Neural cell (in vitro differentiated cells): ENCODE results near the gene USP7. TPM values are rescaled to one million over a fixed set of nuclear protein-coding genes. Genes with fewer than 3 reads are reported as not detected.

ENCODE experiments used
- H2AFZ ChIP-seq: fragments of 200-600, 300-800 bp; sonication (generic), shearing (Covaris generic); 2 replicates; pipeline ENCODE4 v1.6.0; 2014; ENCODE audit warnings: low read depth, mild to moderate bottlenecking, antibody characterized with exemption, low read length, moderate library complexity
- H3F3A ChIP-seq: fragments of 200-600 bp; shearing (Covaris generic); 2 replicates; pipeline ENCODE4 v1.6.1; 2016; ENCODE audit warnings: mild to moderate bottlenecking, moderate library complexity, mixed read lengths, antibody characterized with exemption, low read length; ENCODE audit not compliant: insufficient read depth, poor library complexity, severe bottlenecking
- H3K27ac ChIP-seq: fragments of 200-600, 300-800 bp; sonication (generic), shearing (Covaris generic); 2 replicates; pipeline ENCODE4 v1.5.1; 2014; ENCODE audit warnings: mild to moderate bottlenecking, low read length, moderate library complexity
- H3K27me3 ChIP-seq: fragments of 300-800, 200-600 bp; sonication (generic), shearing (Covaris generic); 2 replicates; pipeline ENCODE4 v1.6.0; 2014; ENCODE audit warnings: mild to moderate bottlenecking, low read depth, low read length, moderate library complexity; ENCODE audit not compliant: insufficient read depth
- H3K36me3 ChIP-seq: fragments of 300-800, 200-600 bp; sonication (generic), shearing (Covaris generic); 2 replicates; pipeline ENCODE4 v1.5.1; 2014; ENCODE audit warnings: mild to moderate bottlenecking, antibody characterized with exemption, low read length, moderate library complexity; ENCODE audit not compliant: insufficient read depth
- H3K4me2 ChIP-seq: fragments of 300-800, 200-600 bp; sonication (generic), shearing (Covaris generic); 2 replicates; pipeline ENCODE4 v1.6.0; 2014; ENCODE audit warnings: mild to moderate bottlenecking, low read length
- H3K4me3 ChIP-seq: fragments of 300-800, 200-600 bp; sonication (generic), shearing (Covaris generic); 2 replicates; pipeline ENCODE4 v1.5.1; 2014; ENCODE audit warnings: mild to moderate bottlenecking, low read length, moderate library complexity
- H3K79me2 ChIP-seq: fragments of 200-600 bp; shearing (Covaris generic); replicated peaks from 2 replicates; pipeline ENCODE4 v1.6.0; 2014; ENCODE audit warnings: mild to moderate bottlenecking, low read length, moderate library complexity; ENCODE audit not compliant: insufficient read depth
- H3K9ac ChIP-seq: fragments of 300-800, 200-600 bp; sonication (generic), shearing (Covaris generic); 2 replicates; pipeline ENCODE4 v1.6.1; 2016; ENCODE audit warnings: mild to moderate bottlenecking, low read length, mixed read lengths
- H3K9me2 ChIP-seq: fragments of 200-600 bp; shearing (Covaris generic); 2 replicates; pipeline ENCODE4 v1.6.1; 2016; ENCODE audit warnings: mild to moderate bottlenecking, low read length, mixed read lengths; ENCODE audit not compliant: insufficient read depth
- H3K9me3 ChIP-seq: fragments of 200-600, 300-800 bp; sonication (generic), shearing (Covaris generic); 2 replicates; pipeline ENCODE4 v1.6.1; 2016; ENCODE audit warnings: mild to moderate bottlenecking, mixed run types, low read length, moderate library complexity, mixed read lengths
- H4K20me1 ChIP-seq: fragments of 200-600 bp; shearing (Covaris generic); 2 replicates; pipeline ENCODE4 v1.6.1; 2016; ENCODE audit warnings: mild to moderate bottlenecking, mixed run types; ENCODE audit not compliant: insufficient read depth
- CTCF ChIP-seq: fragments of 450-650 bp; IDR thresholded peaks from 2 replicates; pipeline ENCODE4 v1.5.1; 2014; ENCODE audit warnings: antibody characterized with exemption, mild to moderate bottlenecking, moderate library complexity; ENCODE audit not compliant: poor library complexity, severe bottlenecking
- EP300 ChIP-seq: fragments of 450-650 bp; conservative IDR thresholded peaks from 2 replicates; pipeline ENCODE4 v1.6.1; 2014; ENCODE audit warnings: antibody characterized with exemption, mild to moderate bottlenecking, moderate library complexity; ENCODE audit not compliant: poor library complexity, severe bottlenecking
- EZH2 ChIP-seq: fragments of 200-600, 300-800 bp; shearing (Covaris generic), sonication (generic); IDR thresholded peaks from 2 replicates; pipeline ENCODE4 v1.6.1; 2014; ENCODE audit warnings: antibody characterized with exemption, low read length, borderline replicate concordance, mild to moderate bottlenecking; ENCODE audit not compliant: insufficient read depth, poor library complexity, severe bottlenecking
- MXI1 ChIP-seq: fragments of 450-650 bp; conservative IDR thresholded peaks from 2 replicates; pipeline ENCODE4 v1.6.1; 2014; ENCODE audit warnings: antibody characterized with exemption, mild to moderate bottlenecking; ENCODE audit not compliant: poor library complexity, severe bottlenecking
- POLR2AphosphoS5 ChIP-seq: IDR thresholded peaks from 2 replicates; pipeline ENCODE4 v1.6.1; 2012
- RAD21 ChIP-seq: fragments of 450-650 bp; conservative IDR thresholded peaks from 2 replicates; pipeline ENCODE4 v1.6.1; 2014; ENCODE audit warnings: antibody characterized with exemption, mild to moderate bottlenecking, moderate library complexity
- REST ChIP-seq: IDR thresholded peaks from 2 replicates; pipeline ENCODE4 v1.6.1; 2012; ENCODE audit warnings: borderline replicate concordance
- SMC3 ChIP-seq: fragments of 450-650 bp; conservative IDR thresholded peaks from 2 replicates; pipeline ENCODE4 v1.6.1; 2014; ENCODE audit warnings: antibody characterized with exemption, mild to moderate bottlenecking, moderate library complexity; ENCODE audit not compliant: poor library complexity
- TAF1 ChIP-seq: IDR thresholded peaks from 2 replicates; pipeline ENCODE4 v1.6.1; 2012; ENCODE audit warnings: low read depth
- polyA plus RNA-seq: library from polyadenylated mRNA; depleted of rRNA; stranded (reverse); fragments of >200 nt; gene quantifications from 2 replicates; pipeline ENCODE4 v1.2.3, GENCODE V29; 2014

USP7 gene
- polyA plus RNA-seq, 1 donor from 2014 or later, result 52.5 TPM

- H3K9ac ChIP-seq, result no peak overlapping the region
- H3K27me3 ChIP-seq, result no peaks in the 10 kb centered on the region
- H3K36me3 ChIP-seq, result no peaks in the 10 kb centered on the region
- no peak overlapping the region for H3K27ac ChIP-seq
- H3K9me3 ChIP-seq, result no peaks in the 10 kb centered on the region
- no peak overlapping the region for H3K4me3 ChIP-seq
- H4K20me1 ChIP-seq, result peaks cover 59% of the 10 kb centered on the region
- no peak overlapping the region for H3K4me2 ChIP-seq
- no peak for TF ChIP-seq SMC3
- H2AFZ ChIP-seq, result no peak overlapping the region
- H3K79me2 ChIP-seq, result peaks cover 91% of the 10 kb centered on the region
- H3F3A ChIP-seq, result no peaks in the 10 kb centered on the region
- no peaks in the 10 kb centered on the region for H3K9me2 ChIP-seq
Observed at GRCh38 chr16:8956265-8957062, 7.2 kb downstream of the USP7 start.

- Histone ChIP-seq H3K9me3 (no peaks in the 10 kb centered on the region), H3F3A (no peaks in the 10 kb centered on the region), H3K27me3 (no peaks in the 10 kb centered on the region), H4K20me1 (peaks cover 59% of the 10 kb centered on the region), H3K36me3 (no peaks in the 10 kb centered on the region), H2AFZ (no peak overlapping the region), H3K79me2 (peaks cover 91% of the 10 kb centered on the region), H3K4me2 (no peak overlapping the region), H3K27ac (no peak overlapping the region), H3K4me3 (no peak overlapping the region), H3K9ac (no peak overlapping the region), H3K9me2 (no peaks in the 10 kb centered on the region)
- TF ChIP-seq CTCF (no peak), EZH2 (no peak), POLR2AphosphoS5 (no peak), RAD21 (no peak)
Observed at GRCh38 chr16:8955828-8956227, 7.9 kb downstream of the USP7 start.

GRCh38 chr16:8953064-8953463 lies 10.6 kb downstream of the USP7 start:
- no peak overlapping the region for H3K27ac ChIP-seq
- H3K9me2 ChIP-seq, result no peaks in the 10 kb centered on the region
- H3K9me3 ChIP-seq, result no peaks in the 10 kb centered on the region
- H2AFZ ChIP-seq, result no peak overlapping the region
- H3K79me2 ChIP-seq, result peaks cover 91% of the 10 kb centered on the region
- H4K20me1 ChIP-seq, result peaks cover 50% of the 10 kb centered on the region
- no peaks in the 10 kb centered on the region for H3K36me3 ChIP-seq
- no peak overlapping the region for H3K9ac ChIP-seq
- no peaks in the 10 kb centered on the region for H3K27me3 ChIP-seq
- no peaks in the 10 kb centered on the region for H3F3A ChIP-seq
- no peak overlapping the region for H3K4me3 ChIP-seq
- no peak overlapping the region for H3K4me2 ChIP-seq
- no peak for TF ChIP-seq EP300
- TF ChIP-seq REST, result no peak
- TF ChIP-seq MXI1, result no peak
- TF ChIP-seq TAF1, result no peak
- TF ChIP-seq SMC3, result no peak
- TF ChIP-seq EZH2, result no peak
- no peak for TF ChIP-seq CTCF
- TF ChIP-seq RAD21, result no peak
- no peak for TF ChIP-seq POLR2AphosphoS5
